ENCODE results near the gene DDOST. TPM values are rescaled to one million over a fixed set of nuclear protein-coding genes. Genes with fewer than 3 reads are reported as not detected.

DDOST gene
- total RNA-seq, 1 experiment from 2014 or later = 238 TPM

DNA sequence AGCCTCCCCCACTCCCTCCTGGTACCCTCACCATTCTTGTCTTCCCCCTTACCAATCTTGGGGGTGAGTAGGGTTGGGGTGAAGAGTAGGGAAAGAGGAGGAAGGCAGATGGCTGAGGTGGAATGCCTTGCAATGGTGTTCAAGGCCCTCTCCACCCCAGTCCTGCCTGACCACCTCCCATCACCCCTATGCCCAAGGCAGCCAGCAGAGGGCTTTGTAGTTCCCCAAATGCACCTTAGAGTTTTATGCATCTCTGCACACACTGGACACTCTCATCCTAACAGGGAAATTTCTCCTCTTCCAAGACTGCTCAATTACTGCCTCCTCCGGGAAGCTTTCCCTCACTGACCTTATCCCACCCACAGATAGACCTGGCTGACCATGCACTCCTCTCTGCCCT, 41.2 kb upstream of the DDOST start:
- H3K4me3 ChIP-seq (ENCODE audit: low read depth, low read length, poor library complexity, severe bottlenecking) = no peak overlapping the region
- DNase-seq (ENCODE audit: low spot score) = no peak
- H3K27ac ChIP-seq (ENCODE audit: low read depth, low read length, poor library complexity, severe bottlenecking) = no peak overlapping the region
- no peaks in the 10 kb centered on the region for H3K27me3 ChIP-seq (replicated peaks; ENCODE audit: insufficient read depth, low read depth, low read length, poor library complexity)
- H3K36me3 ChIP-seq (ENCODE audit: insufficient read depth, low read length, poor library complexity, severe bottlenecking) = no peaks in the 10 kb centered on the region
- intact Hi-C loops (cut with micrococcal nuclease; ENCODE audit: unreplicated experiment) = no loop called here
- no peaks in the 10 kb centered on the region for H3K4me1 ChIP-seq (ENCODE audit: insufficient read depth, low read length, poor library complexity, severe bottlenecking)
- BruUV-seq (replicated peaks) = no TSS peak
- TF ChIP-seq EZH2 (IDR thresholded peaks at IDR 0.05; ENCODE audit: borderline replicate concordance, low read depth, low read length, poor library complexity, severe bottlenecking) (no peak), CTCF (conservative IDR thresholded peaks at IDR 0.05; ENCODE audit: low read depth, low read length) (no peak; the same call in 1 of the 2 replicates)
- ChIA-PET POLR2A (ENCODE audit: low non-redundant PET) (no interaction called here), CTCF (no interaction called here)
- no peaks in the 10 kb centered on the region for H3K9me3 ChIP-seq (ENCODE audit: low read depth, low read length, poor library complexity, severe bottlenecking)

- no peak overlapping the region for H3K27ac ChIP-seq (ENCODE audit: low read depth, low read length, poor library complexity, severe bottlenecking)
- no peaks in the 10 kb centered on the region for H3K9me3 ChIP-seq (ENCODE audit: low read depth, low read length, poor library complexity, severe bottlenecking)
- POLR2A ChIA-PET (ENCODE audit: low non-redundant PET) = interaction anchor here (0.6 kb wide), 1 partner anchor 40 kb away, joined by 4 read pairs; no protein-coding TSS in a partner anchor
- no peaks in the 10 kb centered on the region for H3K4me1 ChIP-seq (ENCODE audit: insufficient read depth, low read length, poor library complexity, severe bottlenecking)
- intact Hi-C loops (cut with micrococcal nuclease; ENCODE audit: unreplicated experiment) = no loop called here
- CTCF ChIA-PET = interaction anchor here (0.5 kb wide), 1 partner anchor 498 kb away, joined by 4 read pairs; no protein-coding TSS in a partner anchor
- TF ChIP-seq EZH2 (IDR thresholded peaks at IDR 0.05; ENCODE audit: borderline replicate concordance, low read depth, low read length, poor library complexity, severe bottlenecking) = no peak
- no peak for TF ChIP-seq CTCF (conservative IDR thresholded peaks at IDR 0.05; ENCODE audit: low read depth, low read length)
- no peaks in the 10 kb centered on the region for H3K36me3 ChIP-seq (ENCODE audit: insufficient read depth, low read length, poor library complexity, severe bottlenecking)
- no peak for DNase-seq (ENCODE audit: low spot score)
- H3K27me3 ChIP-seq (replicated peaks; ENCODE audit: insufficient read depth, low read depth, low read length, poor library complexity) = no peaks in the 10 kb centered on the region
- no TSS peak for BruUV-seq (replicated peaks)
- H3K4me3 ChIP-seq (ENCODE audit: low read depth, low read length, poor library complexity, severe bottlenecking) = no peak overlapping the region
Observed at GRCh38 chr1:20701847-20702246, 40.7 kb upstream of the DDOST start.

- Histone ChIP-seq H3K27me3 (replicated peaks; ENCODE audit: insufficient read depth, low read depth, low read length, poor library complexity) (no peaks in the 10 kb centered on the region), H3K27ac (ENCODE audit: low read depth, low read length, poor library complexity, severe bottlenecking) (no peak overlapping the region), H3K4me3 (ENCODE audit: low read depth, low read length, poor library complexity, severe bottlenecking) (no peak overlapping the region), H3K36me3 (ENCODE audit: insufficient read depth, low read length, poor library complexity, severe bottlenecking) (no peaks in the 10 kb centered on the region), H3K9me3 (ENCODE audit: low read depth, low read length, poor library complexity, severe bottlenecking) (no peaks in the 10 kb centered on the region), H3K4me1 (ENCODE audit: insufficient read depth, low read length, poor library complexity, severe bottlenecking) (no peaks in the 10 kb centered on the region)
- TF ChIP-seq CTCF (conservative IDR thresholded peaks at IDR 0.05; ENCODE audit: low read depth, low read length) (no peak), EZH2 (IDR thresholded peaks at IDR 0.05; ENCODE audit: borderline replicate concordance, low read depth, low read length, poor library complexity, severe bottlenecking) (no peak)
- DNase-seq (ENCODE audit: low spot score) = no peak
- no TSS peak for BruUV-seq (replicated peaks)
- intact Hi-C loops (cut with micrococcal nuclease; ENCODE audit: unreplicated experiment) = no loop called here
- ChIA-PET CTCF (interaction anchor here (0.5 kb wide), 1 partner anchor 498 kb away, joined by 4 read pairs; no protein-coding TSS in a partner anchor), POLR2A (ENCODE audit: low non-redundant PET) (interaction anchor here (0.6 kb wide), 1 partner anchor 41 kb away, joined by 4 read pairs; no protein-coding TSS in a partner anchor)
Observed at GRCh38 chr1:20701446-20701845, 40.3 kb upstream of the DDOST start.
